ENCODE measurements around the gene ANAPC5.
"Not testable (repeated sequence)": the region's sequence is repeated elsewhere in the genome, so short reads cannot be mapped to it uniquely, and the experiment has no call there.

ANAPC5 gene

GRCh38 chr12:121307397-121307796, 44.8 kb downstream of the ANAPC5 start:
- DNase-seq, result not testable (repeated sequence)

DNA sequence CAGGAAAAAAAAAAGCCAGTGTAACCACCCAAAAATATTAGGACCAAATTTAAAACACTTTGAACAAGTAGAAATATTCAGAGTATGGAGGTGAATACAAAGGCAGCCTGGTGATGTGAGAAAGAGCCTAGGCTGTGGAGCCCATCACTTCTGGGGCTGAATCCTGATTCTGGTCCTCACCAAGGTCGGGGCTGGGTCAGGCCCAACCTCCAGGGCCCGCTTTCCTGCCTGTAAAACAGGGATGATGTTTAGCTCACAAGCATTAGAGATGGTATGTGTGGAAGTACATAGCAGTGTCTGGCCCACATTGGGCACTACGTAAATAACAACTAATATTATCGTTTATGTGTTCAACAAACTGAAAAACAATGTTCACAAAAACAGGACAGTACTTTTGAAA, 47.9 kb downstream of the ANAPC5 start:
- no peak for DNase-seq

- DNase-seq, result peak; percentile 36
Observed at GRCh38 chr12:121301876-121302275, 50.3 kb downstream of the ANAPC5 start.

DNA sequence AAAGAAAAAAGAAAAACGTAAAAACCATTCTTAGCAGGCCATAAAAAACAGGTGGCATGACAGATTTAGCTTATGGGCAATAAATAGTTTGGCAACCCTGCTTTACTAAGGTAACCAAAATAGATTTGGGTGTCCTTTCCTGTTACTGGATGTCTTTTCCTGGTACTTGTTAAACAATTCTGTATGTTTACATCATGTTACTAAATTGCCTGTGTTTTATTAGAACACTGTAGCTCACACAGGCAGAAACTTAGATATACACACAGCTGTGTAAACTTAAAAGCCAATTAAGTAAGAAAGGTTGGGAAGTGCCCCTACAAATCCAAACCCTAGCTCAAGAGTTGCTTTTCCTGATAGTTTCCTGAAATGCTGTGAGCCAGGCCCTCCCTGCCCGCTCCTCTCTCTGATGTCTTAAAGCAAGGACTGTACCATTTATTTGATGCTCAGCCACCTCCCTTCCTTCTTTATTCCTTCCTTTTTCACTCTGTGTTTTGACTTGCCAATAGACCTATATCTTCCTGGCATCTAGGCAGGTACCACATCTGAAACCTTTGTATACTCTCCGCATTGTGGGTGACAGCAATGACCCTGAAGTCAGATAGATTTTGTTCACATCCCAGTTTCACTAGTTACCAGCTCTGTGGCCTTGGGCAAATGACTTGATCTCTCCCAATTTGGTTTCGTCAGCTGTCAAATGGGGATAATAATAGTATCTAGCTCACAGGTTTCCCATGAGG, 52.0 kb downstream of the ANAPC5 start:
- no peak for DNase-seq

DNA sequence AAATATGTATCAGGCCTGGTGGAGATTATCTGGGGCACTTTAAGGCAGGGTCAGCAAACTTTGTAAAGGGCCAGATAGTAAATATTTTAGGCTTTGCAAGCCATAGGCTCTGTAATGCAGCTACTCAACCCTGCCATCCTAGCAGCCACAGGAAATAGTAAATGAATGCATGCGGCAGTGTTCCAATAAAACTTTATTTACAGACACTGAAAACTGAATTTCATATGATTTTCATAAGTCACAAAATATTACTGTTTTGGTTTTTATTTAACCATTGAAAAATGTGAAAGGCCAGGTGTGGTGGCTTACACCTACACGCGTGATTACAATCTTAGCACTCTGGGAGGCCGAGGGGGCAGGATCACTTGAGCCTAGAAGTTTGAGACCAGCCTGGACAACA, 52.5 kb downstream of the ANAPC5 start:
- DNase-seq, result no peak

GRCh38 chr12:121298411-121298810, 53.8 kb downstream of the ANAPC5 start:
- not testable (repeated sequence) for DNase-seq

- DNase-seq, result peak; percentile 51
Observed at GRCh38 chr12:121297435-121297991, 54.7 kb downstream of the ANAPC5 start.

- DNase-seq, result peak; percentile 96
Observed at GRCh38 chr12:121296618-121297434, 55.4 kb downstream of the ANAPC5 start, which contains the start of gene CAMKK2. TSS of gene CAMKK2 (minus strand) at chr12:121296709. CDS start at chr12:121274526, 22,183 bp downstream.

DNA sequence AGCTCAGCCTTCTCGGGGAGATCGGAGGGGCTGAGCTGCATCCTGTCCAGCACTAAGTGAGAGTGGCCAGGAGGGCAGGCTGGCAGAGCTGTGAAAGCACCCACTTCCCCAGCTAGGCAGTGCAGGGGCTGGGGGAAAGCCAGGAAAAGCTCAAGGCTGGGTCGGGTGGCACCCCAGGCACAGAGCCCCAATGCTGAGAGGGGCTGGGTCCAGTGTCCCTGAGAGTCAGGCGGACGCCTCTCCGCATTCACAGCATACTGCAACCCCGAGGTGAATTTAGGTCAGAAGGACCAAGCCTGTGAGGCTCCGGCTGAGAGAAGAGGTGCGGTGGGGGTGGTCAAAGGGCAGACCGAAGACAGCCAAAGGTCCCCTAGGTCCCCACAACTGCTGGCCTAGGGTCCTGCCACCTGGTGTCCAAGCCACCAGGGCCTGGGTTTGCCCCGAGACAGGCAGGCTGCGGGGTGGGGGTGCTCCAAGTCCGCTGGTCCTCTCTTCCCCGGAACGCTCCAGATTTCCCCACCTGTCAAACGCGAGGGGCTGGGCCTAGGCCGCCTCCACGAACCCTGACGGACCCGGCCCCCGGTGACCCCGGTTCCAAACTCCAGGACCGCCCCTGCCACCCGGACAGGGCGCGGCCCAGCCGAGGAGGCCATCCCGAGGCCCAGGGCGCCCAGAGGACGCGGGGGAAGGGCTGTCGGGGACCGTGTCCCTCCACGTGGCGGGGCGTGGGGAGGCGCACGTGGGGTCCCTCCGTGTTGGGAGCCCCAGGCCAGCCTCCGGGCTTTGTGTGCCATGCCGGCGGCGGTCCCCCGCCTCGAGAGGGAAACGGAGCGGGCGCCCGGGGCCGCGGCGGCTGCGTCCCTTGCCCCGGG, 56.2 kb downstream of the ANAPC5 start:
- peak; percentile 50 for DNase-seq

GRCh38 chr12:121295116-121295745, 57.0 kb downstream of the ANAPC5 start:
- DNase-seq, result peak; percentile 62

- no peak for DNase-seq
Observed at GRCh38 chr12:121294151-121294889, 57.9 kb downstream of the ANAPC5 start.

DNA sequence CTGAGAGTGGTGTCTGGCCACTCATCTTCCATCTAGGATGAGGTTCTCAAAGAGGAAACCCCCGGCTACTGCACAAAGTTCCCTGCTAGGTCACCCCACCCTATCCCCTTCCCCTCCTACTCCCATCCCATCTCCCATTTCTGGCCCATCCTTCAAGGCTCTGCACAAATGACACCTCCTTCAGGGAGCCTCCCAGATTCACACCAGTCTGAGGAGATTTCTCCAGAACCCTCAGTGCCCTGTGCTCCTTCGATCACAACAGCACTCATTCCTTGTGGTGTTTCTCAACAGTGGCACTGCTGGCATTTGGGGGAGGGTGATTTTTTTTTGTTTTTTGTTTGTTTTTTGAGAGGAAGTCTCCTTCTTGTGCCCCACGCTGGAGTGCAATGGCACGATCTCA, 58.6 kb downstream of the ANAPC5 start:
- DNase-seq, result no peak

- no peak for DNase-seq
Observed at GRCh38 chr12:121290410-121290809, 61.8 kb downstream of the ANAPC5 start.

GRCh38 chr12:121289962-121290361, 62.2 kb downstream of the ANAPC5 start:
- DNase-seq, result no peak

GRCh38 chr12:121288986-121289385, 63.2 kb downstream of the ANAPC5 start:
- peak; percentile 10 for DNase-seq

DNA sequence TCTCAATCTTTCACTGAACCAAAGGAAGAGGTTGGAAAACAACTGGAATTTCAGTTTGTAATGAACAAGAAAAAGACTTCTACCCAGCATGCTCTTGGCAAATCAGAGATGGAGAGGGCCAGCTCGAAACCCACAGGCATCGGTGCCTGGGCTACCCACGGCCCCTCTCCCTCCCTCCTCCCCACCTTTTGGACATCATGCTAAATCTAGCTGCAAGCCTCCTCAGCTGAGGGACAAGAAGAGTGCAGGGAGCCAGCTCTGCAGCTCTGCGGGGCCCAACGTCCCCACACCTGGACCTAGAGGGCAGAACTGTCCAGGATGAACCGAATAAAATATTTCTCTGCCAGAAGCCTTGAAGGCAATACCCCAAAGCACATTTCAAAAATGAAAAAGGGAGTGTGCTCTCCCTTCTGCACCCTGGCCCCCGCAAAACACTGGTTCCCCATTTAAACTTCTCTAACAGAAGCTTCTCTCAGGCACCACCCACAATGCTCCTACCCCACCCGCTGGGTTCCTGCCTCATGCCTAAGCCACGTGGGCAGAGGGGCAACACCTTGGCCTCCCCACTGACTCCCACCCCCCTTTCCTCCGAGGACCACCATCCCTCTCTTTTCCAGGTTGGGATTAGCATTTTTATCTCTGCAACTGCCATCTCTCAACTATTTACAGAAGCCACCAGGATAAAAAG, 63.9 kb downstream of the ANAPC5 start:
- DNase-seq, result peak; percentile 52

- peak; percentile 87 for DNase-seq
Observed at GRCh38 chr12:121287267-121287954, 64.8 kb downstream of the ANAPC5 start.

- no peak for DNase-seq
Observed at GRCh38 chr12:121285856-121286255, 66.4 kb downstream of the ANAPC5 start.

DNA sequence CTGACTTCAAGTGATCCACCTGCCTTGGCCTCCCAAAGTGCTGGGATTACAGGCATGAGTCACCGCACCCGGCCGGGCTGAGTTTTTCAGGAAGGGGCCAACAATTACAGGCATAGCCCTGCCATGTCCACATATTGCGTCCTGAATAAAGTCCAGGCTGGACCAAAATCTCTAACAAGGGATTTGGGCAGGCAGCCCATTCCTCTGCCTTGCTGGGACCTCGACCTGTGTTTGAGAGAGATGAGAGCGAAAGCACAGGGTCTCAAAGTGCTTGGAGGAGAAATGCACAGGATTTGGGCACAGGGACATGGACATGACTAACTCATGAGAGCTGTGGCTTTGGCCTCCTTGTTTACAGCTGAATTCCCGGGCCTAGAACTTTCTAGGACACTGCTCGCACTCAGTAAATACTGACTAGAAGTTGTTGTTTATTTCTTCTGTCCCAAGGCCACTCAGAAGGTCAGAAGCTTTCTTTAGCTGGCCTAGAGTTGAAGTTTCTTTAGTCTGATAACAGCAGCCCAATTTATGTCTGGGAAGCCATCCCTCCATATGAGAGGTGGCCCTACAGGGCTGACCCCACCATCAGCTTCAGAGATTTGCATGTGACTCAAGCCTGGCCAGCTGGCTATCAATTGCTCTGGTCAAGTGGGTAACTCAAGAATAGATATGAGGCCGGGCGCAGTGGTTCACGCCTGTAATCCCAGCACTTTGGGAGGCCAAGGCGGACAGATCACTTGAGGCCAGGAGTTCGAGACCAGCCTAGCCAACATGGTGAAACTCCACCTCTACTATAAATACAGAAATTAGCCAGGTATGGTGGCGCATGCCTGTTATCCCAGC, 67.4 kb downstream of the ANAPC5 start:
- DNase-seq, result no peak
